ENCODE data around the gene SLC17A9. TPM values are rescaled to one million over a fixed set of nuclear protein-coding genes. Genes with fewer than 3 reads are reported as not detected.

The SLC17A9 gene
- total RNA-seq, 1 donor from 2014 or later: 15.2 TPM

GRCh38 chr20:62913043-62913630, 39.4 kb upstream of the SLC17A9 start:
- ATAC-seq (no peak), DNase-seq (no peak)
- no peak for TF ChIP-seq CTCF (IDR thresholded peaks at IDR 0.05)
- Histone ChIP-seq H3K27me3 (no peaks in the 10 kb centered on the region), H3K4me3 (no peak overlapping the region), H3K27ac (no peak overlapping the region), H3K36me3 (peaks cover 61% of the 10 kb centered on the region), H3K9me3 (no peaks in the 10 kb centered on the region), H3K4me1 (peaks cover 53% of the 10 kb centered on the region)
- intact Hi-C loops (cut with DNase I): no loop called here

DNA sequence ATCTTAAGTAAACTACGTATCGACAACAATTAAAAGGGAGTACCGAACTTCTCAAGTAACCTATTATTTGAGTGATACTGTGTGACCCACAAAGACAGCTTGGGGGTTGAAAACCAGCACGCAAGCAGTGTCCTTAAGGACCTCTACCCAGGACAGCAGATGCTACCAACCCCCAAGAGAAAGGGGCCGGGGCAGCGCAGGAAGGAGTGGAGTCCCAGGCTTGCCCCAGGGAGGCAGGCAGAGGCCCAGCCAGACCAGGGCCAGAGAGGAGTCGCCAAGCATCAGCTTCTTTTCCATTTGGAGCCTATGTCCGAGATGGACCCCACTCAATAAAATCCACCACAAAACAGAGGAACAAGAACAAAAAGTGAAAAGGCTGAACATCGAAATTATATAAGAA, 38.1 kb upstream of the SLC17A9 start:
- Histone ChIP-seq H3K27ac (peak overlapping the region; percentile 42), H3K27me3 (no peaks in the 10 kb centered on the region), H3K4me1 (peaks cover 66% of the 10 kb centered on the region), H3K36me3 (peaks cover 48% of the 10 kb centered on the region), H3K9me3 (no peaks in the 10 kb centered on the region), H3K4me3 (no peak overlapping the region)
- DNase-seq: no peak
- TF ChIP-seq CTCF (IDR thresholded peaks at IDR 0.05): no peak
- ATAC-seq: no peak
- intact Hi-C loops (cut with DNase I): no loop called here

DNA sequence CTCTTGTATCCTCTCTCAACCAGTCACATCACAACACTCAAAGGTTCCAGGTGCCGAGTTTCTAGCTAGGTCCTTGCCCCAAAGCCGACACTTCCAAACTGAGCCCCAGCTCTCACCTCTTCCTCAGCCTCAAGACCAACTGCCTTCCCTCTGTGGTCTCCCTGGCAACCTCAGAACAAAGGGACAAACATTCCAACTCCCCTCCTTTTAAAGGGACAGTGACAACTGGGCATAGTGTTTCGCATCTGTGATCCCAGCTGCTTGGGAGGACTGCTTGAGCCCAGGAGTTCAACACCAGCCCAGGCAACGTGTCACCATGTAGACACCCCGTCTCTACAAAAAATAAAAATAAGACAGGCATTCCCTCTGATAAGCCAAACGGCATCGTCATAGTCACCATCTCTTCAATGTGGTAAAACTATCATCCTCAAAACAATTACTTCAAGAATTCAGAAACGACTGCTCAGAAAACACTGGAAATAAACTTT, 37.5 kb upstream of the SLC17A9 start:
- H3K27ac ChIP-seq: peak overlapping the region; percentile 42
- no peak for TF ChIP-seq CTCF (IDR thresholded peaks at IDR 0.05)
- peaks cover 72% of the 10 kb centered on the region for H3K4me1 ChIP-seq
- peaks cover 42% of the 10 kb centered on the region for H3K36me3 ChIP-seq
- no peaks in the 10 kb centered on the region for H3K9me3 ChIP-seq
- no peaks in the 10 kb centered on the region for H3K27me3 ChIP-seq
- peak; percentile 75 for ATAC-seq
- H3K4me3 ChIP-seq: no peak overlapping the region
- intact Hi-C loops (cut with DNase I): no loop called here
- no peak for DNase-seq

DNA sequence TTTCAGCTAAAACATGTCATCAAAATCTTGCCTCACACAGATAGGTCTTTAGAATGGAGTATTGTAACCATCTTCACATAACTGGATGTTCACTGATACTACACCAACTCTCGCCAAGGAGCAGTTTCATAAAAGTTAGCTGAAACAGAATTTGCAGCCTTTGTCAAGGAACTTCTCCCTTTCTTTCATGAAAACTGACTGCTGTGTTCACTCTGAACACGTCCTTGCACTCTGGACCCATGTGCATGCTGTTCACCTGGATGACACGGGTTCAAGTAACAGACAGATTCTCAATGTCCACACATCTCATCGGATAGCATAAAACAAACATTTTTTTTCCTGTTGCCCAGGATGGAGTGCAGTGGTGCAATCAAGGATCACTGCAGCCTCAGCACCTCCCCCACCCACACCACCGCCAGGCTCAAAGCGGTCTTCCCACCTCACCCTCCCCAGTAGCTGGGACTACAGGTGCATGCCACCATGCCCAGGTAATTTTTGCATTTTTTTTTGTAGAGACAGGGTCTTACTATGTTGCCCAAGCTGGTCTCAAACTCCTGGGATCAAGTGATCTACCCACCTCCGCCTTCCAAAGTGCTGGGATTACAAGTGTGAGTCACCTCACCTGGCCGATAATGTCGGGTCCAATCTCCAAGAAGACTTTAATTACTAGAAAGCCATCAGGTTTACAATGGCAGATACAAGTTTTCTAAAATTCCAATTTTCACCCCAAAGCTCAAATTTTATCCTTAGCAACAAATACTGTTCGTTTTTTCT, 35.6 kb upstream of the SLC17A9 start:
- TF ChIP-seq CTCF (IDR thresholded peaks at IDR 0.05): no peak
- no peaks in the 10 kb centered on the region for H3K9me3 ChIP-seq
- intact Hi-C loops (cut with DNase I): no loop called here
- ATAC-seq (no peak), DNase-seq (no peak)
- H3K4me3 ChIP-seq: no peak overlapping the region
- no peak overlapping the region for H3K27ac ChIP-seq
- peaks cover 23% of the 10 kb centered on the region for H3K36me3 ChIP-seq
- no peaks in the 10 kb centered on the region for H3K27me3 ChIP-seq
- H3K4me1 ChIP-seq: peaks cover 89% of the 10 kb centered on the region

- Histone ChIP-seq H3K9me3 (no peaks in the 10 kb centered on the region), H3K4me1 (peaks cover 95% of the 10 kb centered on the region), H3K27me3 (no peaks in the 10 kb centered on the region), H3K36me3 (peaks cover 15% of the 10 kb centered on the region), H3K4me3 (no peak overlapping the region), H3K27ac (no peak overlapping the region)
- DNase-seq (no peak), ATAC-seq (no peak)
- TF ChIP-seq CTCF (IDR thresholded peaks at IDR 0.05): no peak
- intact Hi-C loops (cut with DNase I): no loop called here
Observed at GRCh38 chr20:62917720-62918119, 34.8 kb upstream of the SLC17A9 start.

Data from upper lobe of right lung (tissue), 1 donor.